ENCODE results near the gene MET. TPM values are rescaled to one million over a fixed set of nuclear protein-coding genes. Genes with fewer than 3 reads are reported as not detected.

The MET gene
- total and polyA plus RNA-seq, 9 donors, result 1.3 to 33.9 (median 5.8) TPM

GRCh38 chr7:116799916-116800315 is 127.9 kb downstream of the MET start:
- TF ChIP-seq, protein P1, sequence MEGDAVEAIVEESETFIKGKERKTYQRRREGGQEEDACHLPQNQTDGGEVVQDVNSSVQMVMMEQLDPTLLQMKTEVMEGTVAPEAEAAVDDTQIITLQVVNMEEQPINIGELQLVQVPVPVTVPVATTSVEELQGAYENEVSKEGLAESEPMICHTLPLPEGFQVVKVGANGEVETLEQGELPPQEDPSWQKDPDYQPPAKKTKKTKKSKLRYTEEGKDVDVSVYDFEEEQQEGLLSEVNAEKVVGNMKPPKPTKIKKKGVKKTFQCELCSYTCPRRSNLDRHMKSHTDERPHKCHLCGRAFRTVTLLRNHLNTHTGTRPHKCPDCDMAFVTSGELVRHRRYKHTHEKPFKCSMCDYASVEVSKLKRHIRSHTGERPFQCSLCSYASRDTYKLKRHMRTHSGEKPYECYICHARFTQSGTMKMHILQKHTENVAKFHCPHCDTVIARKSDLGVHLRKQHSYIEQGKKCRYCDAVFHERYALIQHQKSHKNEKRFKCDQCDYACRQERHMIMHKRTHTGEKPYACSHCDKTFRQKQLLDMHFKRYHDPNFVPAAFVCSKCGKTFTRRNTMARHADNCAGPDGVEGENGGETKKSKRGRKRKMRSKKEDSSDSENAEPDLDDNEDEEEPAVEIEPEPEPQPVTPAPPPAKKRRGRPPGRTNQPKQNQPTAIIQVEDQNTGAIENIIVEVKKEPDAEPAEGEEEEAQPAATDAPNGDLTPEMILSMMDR (IDR thresholded peaks at IDR 0.05), result no peak
- no peak for TF ChIP-seq EP300 (IDR thresholded peaks at IDR 0.05)
- no peak for TF ChIP-seq POLR2A (IDR thresholded peaks at IDR 0.05)
- Histone ChIP-seq H3K27me3 (no peaks in the 10 kb centered on the region), H3K4me1 (ENCODE audit: insufficient read depth) (no peaks in the 10 kb centered on the region), H3K9me3 (no peaks in the 10 kb centered on the region), H3K27ac (no peak overlapping the region), H3K36me3 (no peaks in the 10 kb centered on the region), H3K4me3 (no peak overlapping the region)
- intact Hi-C loops (cut with DNase I), result loop anchor here (10.0 kb wide), 4 partner anchors 115 to 625 kb away; no protein-coding TSS in a partner anchor
- no peak for DNase-seq

DNA sequence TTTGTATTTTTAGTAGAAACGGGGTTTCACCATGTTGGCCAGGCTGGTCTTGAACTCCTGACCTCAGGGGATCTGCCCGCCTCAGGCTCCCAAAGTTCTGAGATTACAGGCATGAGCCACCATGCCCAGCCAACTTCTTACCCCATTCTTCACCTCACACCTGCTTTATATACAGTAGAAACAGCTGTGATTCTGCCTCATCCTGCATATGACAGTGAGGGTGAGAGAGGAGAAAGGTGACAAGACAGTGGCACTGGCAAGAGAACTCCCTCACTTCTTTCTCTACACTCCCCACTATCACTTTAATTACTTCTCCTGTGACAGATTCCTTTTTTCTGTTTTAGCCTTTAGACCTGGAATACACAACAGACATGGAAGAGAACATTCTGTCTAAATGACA is 128.6 kb downstream of the MET start:
- Histone ChIP-seq H3K27ac (no peak overlapping the region), H3K4me3 (no peak overlapping the region), H3K36me3 (no peaks in the 10 kb centered on the region), H3K4me1 (ENCODE audit: insufficient read depth) (no peaks in the 10 kb centered on the region), H3K9me3 (no peaks in the 10 kb centered on the region), H3K27me3 (no peaks in the 10 kb centered on the region)
- intact Hi-C loops (cut with DNase I), result loop anchor here in 3 of 4 donors (10.0 kb wide), 3 partner anchors 206 to 626 kb away; no protein-coding TSS in a partner anchor
- DNase-seq, result no peak
- 79 to 84% (median 84%) methylated on average over 2 of the region's 2 CpGs for WGBS, 3 donors
- TF ChIP-seq EP300 (IDR thresholded peaks at IDR 0.05) (no peak), POLR2A (IDR thresholded peaks at IDR 0.05) (no peak)
- TF ChIP-seq, protein P1 (IDR thresholded peaks at IDR 0.05), result no peak

- Histone ChIP-seq H3K27me3 (no peaks in the 10 kb centered on the region), H3K4me1 (ENCODE audit: insufficient read depth) (no peaks in the 10 kb centered on the region), H3K9me3 (no peaks in the 10 kb centered on the region), H3K27ac (no peak overlapping the region), H3K4me3 (no peak overlapping the region), H3K36me3 (no peaks in the 10 kb centered on the region)
- TF ChIP-seq EP300 (IDR thresholded peaks at IDR 0.05) (no peak), POLR2A (IDR thresholded peaks at IDR 0.05) (no peak)
- TF ChIP-seq, protein P1 (IDR thresholded peaks at IDR 0.05), result no peak
- 66 to 69% (median 67%) methylated on average over 2 of the region's 2 CpGs for WGBS, 3 donors
- no peak for DNase-seq
- intact Hi-C loops (cut with DNase I), result loop anchor here in 3 of 4 donors (10.0 kb wide), 3 partner anchors 206 to 626 kb away; no protein-coding TSS in a partner anchor
Measured at GRCh38 chr7:116801092-116801710, 129.2 kb downstream of the MET start.

DNA sequence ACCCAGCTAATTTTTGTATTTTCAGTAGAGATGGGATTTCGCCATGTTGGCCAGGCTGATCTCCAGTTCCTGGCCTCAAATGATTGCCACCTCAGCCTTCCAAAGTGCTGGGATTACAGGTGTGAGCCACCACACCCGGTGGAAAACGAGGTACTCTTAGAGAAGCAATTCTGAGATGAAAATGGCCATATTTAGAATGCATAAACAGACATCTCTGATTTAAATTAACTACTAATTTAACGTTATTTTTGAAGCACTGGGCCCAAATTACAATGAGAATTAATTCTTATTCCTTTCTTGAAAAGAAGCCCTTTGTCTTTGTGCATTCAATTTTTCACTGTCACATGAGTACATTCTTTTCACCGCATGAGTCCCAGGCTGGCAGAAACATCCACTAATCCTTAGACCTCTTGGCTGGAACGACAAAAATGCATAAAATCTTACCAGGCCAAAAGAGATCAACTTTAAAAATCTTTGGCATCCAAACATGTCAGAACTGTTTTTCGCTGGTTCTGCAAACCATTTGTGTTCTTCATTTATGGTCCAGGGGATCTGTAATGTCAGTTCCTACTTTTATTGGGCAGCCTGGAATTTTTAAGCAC is 130.2 kb downstream of the MET start:
- Histone ChIP-seq H3K27me3 (no peaks in the 10 kb centered on the region), H3K27ac (no peak overlapping the region), H3K36me3 (no peaks in the 10 kb centered on the region), H3K4me3 (no peak overlapping the region), H3K4me1 (ENCODE audit: insufficient read depth) (no peaks in the 10 kb centered on the region), H3K9me3 (no peaks in the 10 kb centered on the region)
- WGBS, 3 donors, result 84 to 85% (median 84%) methylated on average over 7 of the region's 7 CpGs
- TF ChIP-seq EP300 (IDR thresholded peaks at IDR 0.05), result no peak
- TF ChIP-seq, protein P1 (IDR thresholded peaks at IDR 0.05), result no peak
- TF ChIP-seq POLR2A (IDR thresholded peaks at IDR 0.05), result no peak
- no peak for DNase-seq
- intact Hi-C loops (cut with DNase I), result loop anchor here in 3 of 4 donors (10.0 kb wide), 3 partner anchors 207 to 627 kb away; no protein-coding TSS in a partner anchor
